ENCODE measurements around the gene PLP2. TPM values are rescaled to one million over a fixed set of nuclear protein-coding genes. Genes with fewer than 3 reads are reported as not detected.

The PLP2 gene
- polyA plus RNA-seq, 2 of the 4 experiments (the other 2 are of a cell fraction): 164 to 209 TPM

- TF ChIP-seq KDM5A (IDR thresholded peaks at IDR 0.05) (no peak), MAFK (IDR thresholded peaks at IDR 0.05; ENCODE audit: partially characterized antibody) (no peak), NFE2L2 (conservative IDR thresholded peaks at IDR 0.05; ENCODE audit: low read length) (no peak), NPAS2 (CRISPR knock-in tag; IDR thresholded peaks at IDR 0.05; ENCODE audit: borderline replicate concordance) (no peak), ZFP36 (IDR thresholded peaks at IDR 0.05; ENCODE audit: borderline replicate concordance, partially characterized antibody) (no peak), JUNB (IDR thresholded peaks at IDR 0.05) (no peak), FOSB (CRISPR knock-in tag; IDR thresholded peaks at IDR 0.05) (no peak), POLR2A (IDR thresholded peaks at IDR 0.05; ENCODE audit: low read length) (no peak), SMC3 (IDR thresholded peaks at IDR 0.05) (no peak), MYC (IDR thresholded peaks at IDR 0.05; ENCODE audit: borderline replicate concordance, low read length) (no peak), HOXB5 (CRISPR knock-in tag; IDR thresholded peaks at IDR 0.05) (no peak), EHMT2 (IDR thresholded peaks at IDR 0.05; ENCODE audit: low read depth) (no peak), CHD2 (IDR thresholded peaks at IDR 0.05; ENCODE audit: low read length, partially characterized antibody) (no peak), HOXA7 (CRISPR knock-in tag; IDR thresholded peaks at IDR 0.05) (no peak), RNF2 (IDR thresholded peaks at IDR 0.05; ENCODE audit: borderline replicate concordance, low read depth) (no peak), CHD4 (IDR thresholded peaks at IDR 0.05; ENCODE audit: borderline replicate concordance) (no peak), POLR2AphosphoS2 (conservative IDR thresholded peaks at IDR 0.05; ENCODE audit: low read length) (no peak), JUN (IDR thresholded peaks at IDR 0.05) (no peak)
- TF ChIP-seq, protein P1, sequence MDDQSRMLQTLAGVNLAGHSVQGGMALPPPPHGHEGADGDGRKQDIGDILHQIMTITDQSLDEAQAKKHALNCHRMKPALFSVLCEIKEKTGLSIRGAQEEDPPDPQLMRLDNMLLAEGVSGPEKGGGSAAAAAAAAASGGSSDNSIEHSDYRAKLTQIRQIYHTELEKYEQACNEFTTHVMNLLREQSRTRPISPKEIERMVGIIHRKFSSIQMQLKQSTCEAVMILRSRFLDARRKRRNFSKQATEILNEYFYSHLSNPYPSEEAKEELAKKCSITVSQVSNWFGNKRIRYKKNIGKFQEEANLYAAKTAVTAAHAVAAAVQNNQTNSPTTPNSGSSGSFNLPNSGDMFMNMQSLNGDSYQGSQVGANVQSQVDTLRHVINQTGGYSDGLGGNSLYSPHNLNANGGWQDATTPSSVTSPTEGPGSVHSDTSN (IDR thresholded peaks at IDR 0.05): no peak
- Histone ChIP-seq H3K9me3 (no peaks in the 10 kb centered on the region), H3K27ac (no peak overlapping the region; a peak in 1 of 6 replicates), H3K4me1 (peaks cover 8% of the 10 kb centered on the region; the same call in 2 of the 3 replicates), H3K4me3 (no peak overlapping the region), H3K4me2 (no peak overlapping the region)
- WGBS (ENCODE audit: missing lambda C conversion rate): 85% methylated on average over 3 of the region's 3 CpGs
- CTCF ChIA-PET: interaction anchor here (0.6 to 1.7 kb wide), 4 partner anchors 9 to 25 kb away, joined by 3 to 11 read pairs (median 4); no protein-coding TSS in a partner anchor
- POLR2A ChIA-PET: interaction anchor here (0.9 kb wide), 1 partner anchor 23 kb away, joined by 3 read pairs; no protein-coding TSS in a partner anchor
- DNase-seq (ENCODE audit: low read depth in 1 of 2, low spot score in 1 of 2) (no peak), FAIRE-seq (no peak), ATAC-seq (no peak)
Measured at GRCh38 chrX:49167740-49168108, 4.0 kb upstream of the PLP2 start.

DNA sequence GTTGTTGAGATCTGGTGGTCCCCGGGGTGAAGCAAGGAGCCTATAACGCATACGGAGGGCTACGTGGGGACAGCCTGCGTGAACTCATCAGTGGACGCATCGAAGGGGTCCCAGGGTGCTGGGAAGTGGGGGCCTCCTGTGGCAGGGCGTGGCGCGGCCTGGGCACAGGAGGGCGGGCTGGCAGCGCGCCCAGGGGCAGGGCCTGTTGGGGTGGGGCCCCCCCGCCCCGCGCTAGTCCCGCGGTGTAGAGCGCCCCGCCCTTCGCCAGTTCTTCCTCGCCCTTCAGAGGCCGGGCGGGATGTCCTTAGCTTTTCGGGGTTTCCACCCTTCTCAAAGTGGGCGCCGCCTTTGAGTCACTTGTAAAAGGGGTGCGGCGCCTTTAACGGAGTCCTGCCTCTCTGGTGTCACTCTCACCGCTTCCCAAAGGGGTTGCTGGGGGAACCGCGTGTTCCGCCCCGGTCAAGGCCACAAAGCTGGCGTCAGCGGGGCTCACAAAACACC lies 632 bp downstream of the PLP2 start:
- Histone ChIP-seq H3K9me3 (no peaks in the 10 kb centered on the region), H3K4me2 (peak overlapping the region; percentile 88), H3K4me3 (peak overlapping the region; percentile 86), H3K4me1 (peaks cover 31% of the 10 kb centered on the region; the same call in 2 of the 3 replicates), H3K27ac (peak overlapping the region; percentile 96 to 98)
- WGBS (ENCODE audit: missing lambda C conversion rate): 0% methylated on average over 11 of the region's 37 CpGs
- DNase-seq (ENCODE audit: low read depth in 1 of 2, low spot score in 1 of 2): peak in 1 of 2 experiments; percentile 72
- CTCF ChIA-PET: interaction anchor here (0.8 to 1.2 kb wide), 2 partner anchors 9 to 13 kb away, joined by 3 to 4 read pairs; no protein-coding TSS in a partner anchor
- peak; percentile 59 for FAIRE-seq
- POLR2A ChIA-PET: interaction anchor here (0.7 to 1.8 kb wide), 4 partner anchors 9 to 19 kb away, joined by 3 to 7 read pairs (median 4); no protein-coding TSS in a partner anchor
- peak; percentile 72 to 79 for ATAC-seq
- TF ChIP-seq TFCP2L1 (CRISPR knock-in tag; IDR thresholded peaks at IDR 0.05) (no peak), HOXB5 (CRISPR knock-in tag; IDR thresholded peaks at IDR 0.05) (0 out of 2 replicates have a peak, but pooled peaks have one; percentile 28), RNF2 (IDR thresholded peaks at IDR 0.05; ENCODE audit: borderline replicate concordance, low read depth) (no peak), KDM1A (IDR thresholded peaks at IDR 0.05; ENCODE audit: low read depth) (no peak), SREBF2 (IDR thresholded peaks at IDR 0.05) (no peak), EHF (CRISPR knock-in tag; IDR thresholded peaks at IDR 0.05) (0 out of 2 replicates have a peak, but pooled peaks have one; percentile 40), POLR2A (IDR thresholded peaks at IDR 0.05; ENCODE audit: low read length) (peak; percentile 21; the same call in 1 of the 2 replicates), CBX8 (IDR thresholded peaks at IDR 0.05) (no peak), RAD21 (conservative IDR thresholded peaks at IDR 0.05 in 1 of 2, IDR thresholded peaks at IDR 0.05 in 1 of 2) (no peak), E2F6 (IDR thresholded peaks at IDR 0.05; ENCODE audit: borderline replicate concordance, low read depth) (peak; percentile 32; the same call in 1 of the 2 replicates), CEBPB (IDR thresholded peaks at IDR 0.05) (no peak), FOSB (CRISPR knock-in tag; IDR thresholded peaks at IDR 0.05) (no peak; the same call in 1 of the 2 replicates)
- TF ChIP-seq, protein P2, sequence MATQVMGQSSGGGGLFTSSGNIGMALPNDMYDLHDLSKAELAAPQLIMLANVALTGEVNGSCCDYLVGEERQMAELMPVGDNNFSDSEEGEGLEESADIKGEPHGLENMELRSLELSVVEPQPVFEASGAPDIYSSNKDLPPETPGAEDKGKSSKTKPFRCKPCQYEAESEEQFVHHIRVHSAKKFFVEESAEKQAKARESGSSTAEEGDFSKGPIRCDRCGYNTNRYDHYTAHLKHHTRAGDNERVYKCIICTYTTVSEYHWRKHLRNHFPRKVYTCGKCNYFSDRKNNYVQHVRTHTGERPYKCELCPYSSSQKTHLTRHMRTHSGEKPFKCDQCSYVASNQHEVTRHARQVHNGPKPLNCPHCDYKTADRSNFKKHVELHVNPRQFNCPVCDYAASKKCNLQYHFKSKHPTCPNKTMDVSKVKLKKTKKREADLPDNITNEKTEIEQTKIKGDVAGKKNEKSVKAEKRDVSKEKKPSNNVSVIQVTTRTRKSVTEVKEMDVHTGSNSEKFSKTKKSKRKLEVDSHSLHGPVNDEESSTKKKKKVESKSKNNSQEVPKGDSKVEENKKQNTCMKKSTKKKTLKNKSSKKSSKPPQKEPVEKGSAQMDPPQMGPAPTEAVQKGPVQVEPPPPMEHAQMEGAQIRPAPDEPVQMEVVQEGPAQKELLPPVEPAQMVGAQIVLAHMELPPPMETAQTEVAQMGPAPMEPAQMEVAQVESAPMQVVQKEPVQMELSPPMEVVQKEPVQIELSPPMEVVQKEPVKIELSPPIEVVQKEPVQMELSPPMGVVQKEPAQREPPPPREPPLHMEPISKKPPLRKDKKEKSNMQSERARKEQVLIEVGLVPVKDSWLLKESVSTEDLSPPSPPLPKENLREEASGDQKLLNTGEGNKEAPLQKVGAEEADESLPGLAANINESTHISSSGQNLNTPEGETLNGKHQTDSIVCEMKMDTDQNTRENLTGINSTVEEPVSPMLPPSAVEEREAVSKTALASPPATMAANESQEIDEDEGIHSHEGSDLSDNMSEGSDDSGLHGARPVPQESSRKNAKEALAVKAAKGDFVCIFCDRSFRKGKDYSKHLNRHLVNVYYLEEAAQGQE (IDR thresholded peaks at IDR 0.05): no peak
- TF ChIP-seq, protein P3, sequence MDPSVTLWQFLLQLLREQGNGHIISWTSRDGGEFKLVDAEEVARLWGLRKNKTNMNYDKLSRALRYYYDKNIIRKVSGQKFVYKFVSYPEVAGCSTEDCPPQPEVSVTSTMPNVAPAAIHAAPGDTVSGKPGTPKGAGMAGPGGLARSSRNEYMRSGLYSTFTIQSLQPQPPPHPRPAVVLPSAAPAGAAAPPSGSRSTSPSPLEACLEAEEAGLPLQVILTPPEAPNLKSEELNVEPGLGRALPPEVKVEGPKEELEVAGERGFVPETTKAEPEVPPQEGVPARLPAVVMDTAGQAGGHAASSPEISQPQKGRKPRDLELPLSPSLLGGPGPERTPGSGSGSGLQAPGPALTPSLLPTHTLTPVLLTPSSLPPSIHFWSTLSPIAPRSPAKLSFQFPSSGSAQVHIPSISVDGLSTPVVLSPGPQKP (IDR thresholded peaks at IDR 0.05; ENCODE audit: low read depth, low read length): no peak
- TF ChIP-seq, protein P4, sequence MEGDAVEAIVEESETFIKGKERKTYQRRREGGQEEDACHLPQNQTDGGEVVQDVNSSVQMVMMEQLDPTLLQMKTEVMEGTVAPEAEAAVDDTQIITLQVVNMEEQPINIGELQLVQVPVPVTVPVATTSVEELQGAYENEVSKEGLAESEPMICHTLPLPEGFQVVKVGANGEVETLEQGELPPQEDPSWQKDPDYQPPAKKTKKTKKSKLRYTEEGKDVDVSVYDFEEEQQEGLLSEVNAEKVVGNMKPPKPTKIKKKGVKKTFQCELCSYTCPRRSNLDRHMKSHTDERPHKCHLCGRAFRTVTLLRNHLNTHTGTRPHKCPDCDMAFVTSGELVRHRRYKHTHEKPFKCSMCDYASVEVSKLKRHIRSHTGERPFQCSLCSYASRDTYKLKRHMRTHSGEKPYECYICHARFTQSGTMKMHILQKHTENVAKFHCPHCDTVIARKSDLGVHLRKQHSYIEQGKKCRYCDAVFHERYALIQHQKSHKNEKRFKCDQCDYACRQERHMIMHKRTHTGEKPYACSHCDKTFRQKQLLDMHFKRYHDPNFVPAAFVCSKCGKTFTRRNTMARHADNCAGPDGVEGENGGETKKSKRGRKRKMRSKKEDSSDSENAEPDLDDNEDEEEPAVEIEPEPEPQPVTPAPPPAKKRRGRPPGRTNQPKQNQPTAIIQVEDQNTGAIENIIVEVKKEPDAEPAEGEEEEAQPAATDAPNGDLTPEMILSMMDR (IDR thresholded peaks at IDR 0.05): no peak
